Jurkat, Clone E6-1 (cell line): ENCODE measurements around the gene UGGT1. TPM values are rescaled to one million over a fixed set of nuclear protein-coding genes. Genes with fewer than 3 reads are reported as not detected.

Experiments
- DNase-seq: peaks from one replicate; pipeline ENCODE4 v3.0.0-alpha.2; 2011; ENCODE audit warnings: low read depth, low spot score
- H3K4me3 ChIP-seq: 2 replicates; pipeline ENCODE4 v1.5.1; 2011; ENCODE audit warnings: mild to moderate bottlenecking, low read length, control low read depth, moderate library complexity
- polyA plus RNA-seq: library from polyadenylated mRNA; unstranded; fragments of >200 nt; gene quantifications from one replicate; pipeline ENCODE4 v1.2.1, GENCODE V29; 2012; ENCODE audit warnings: missing spikeins; ENCODE audit not compliant: insufficient read length, insufficient read depth

The UGGT1 gene, protein sequence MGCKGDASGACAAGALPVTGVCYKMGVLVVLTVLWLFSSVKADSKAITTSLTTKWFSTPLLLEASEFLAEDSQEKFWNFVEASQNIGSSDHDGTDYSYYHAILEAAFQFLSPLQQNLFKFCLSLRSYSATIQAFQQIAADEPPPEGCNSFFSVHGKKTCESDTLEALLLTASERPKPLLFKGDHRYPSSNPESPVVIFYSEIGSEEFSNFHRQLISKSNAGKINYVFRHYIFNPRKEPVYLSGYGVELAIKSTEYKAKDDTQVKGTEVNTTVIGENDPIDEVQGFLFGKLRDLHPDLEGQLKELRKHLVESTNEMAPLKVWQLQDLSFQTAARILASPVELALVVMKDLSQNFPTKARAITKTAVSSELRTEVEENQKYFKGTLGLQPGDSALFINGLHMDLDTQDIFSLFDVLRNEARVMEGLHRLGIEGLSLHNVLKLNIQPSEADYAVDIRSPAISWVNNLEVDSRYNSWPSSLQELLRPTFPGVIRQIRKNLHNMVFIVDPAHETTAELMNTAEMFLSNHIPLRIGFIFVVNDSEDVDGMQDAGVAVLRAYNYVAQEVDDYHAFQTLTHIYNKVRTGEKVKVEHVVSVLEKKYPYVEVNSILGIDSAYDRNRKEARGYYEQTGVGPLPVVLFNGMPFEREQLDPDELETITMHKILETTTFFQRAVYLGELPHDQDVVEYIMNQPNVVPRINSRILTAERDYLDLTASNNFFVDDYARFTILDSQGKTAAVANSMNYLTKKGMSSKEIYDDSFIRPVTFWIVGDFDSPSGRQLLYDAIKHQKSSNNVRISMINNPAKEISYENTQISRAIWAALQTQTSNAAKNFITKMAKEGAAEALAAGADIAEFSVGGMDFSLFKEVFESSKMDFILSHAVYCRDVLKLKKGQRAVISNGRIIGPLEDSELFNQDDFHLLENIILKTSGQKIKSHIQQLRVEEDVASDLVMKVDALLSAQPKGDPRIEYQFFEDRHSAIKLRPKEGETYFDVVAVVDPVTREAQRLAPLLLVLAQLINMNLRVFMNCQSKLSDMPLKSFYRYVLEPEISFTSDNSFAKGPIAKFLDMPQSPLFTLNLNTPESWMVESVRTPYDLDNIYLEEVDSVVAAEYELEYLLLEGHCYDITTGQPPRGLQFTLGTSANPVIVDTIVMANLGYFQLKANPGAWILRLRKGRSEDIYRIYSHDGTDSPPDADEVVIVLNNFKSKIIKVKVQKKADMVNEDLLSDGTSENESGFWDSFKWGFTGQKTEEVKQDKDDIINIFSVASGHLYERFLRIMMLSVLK (N-terminal part only)
- 22.7 TPM for polyA plus RNA-seq

GRCh38 chr2:128090945-128091725 lies at the start of gene UGGT1:
UGGT1 (plus strand) TSS chr2:128091200; CDS start chr2:128091358, 158 bp downstream.
- peak within 1 kb of the TSS; percentile 79 for H3K4me3 ChIP-seq
- peak; percentile 96 for DNase-seq

DNA sequence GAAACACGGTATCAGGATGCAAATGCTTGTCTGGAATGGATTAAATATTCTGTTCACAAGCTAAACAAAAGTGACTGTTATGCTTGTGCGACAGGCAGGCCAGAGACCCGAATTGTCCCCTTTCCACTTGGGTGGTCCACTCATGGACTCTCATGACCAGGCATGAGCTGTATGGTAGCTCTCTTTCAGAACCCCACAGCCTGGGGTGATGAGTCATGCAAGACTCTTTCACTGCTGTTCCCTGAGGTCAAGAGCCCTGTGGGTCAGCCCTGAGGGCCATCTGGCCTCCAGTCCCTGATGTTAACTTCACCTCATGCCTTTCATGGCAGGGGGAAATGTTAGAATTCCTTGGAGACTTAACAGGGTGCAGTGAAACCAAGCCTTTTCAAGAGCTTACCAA lies 49.4 kb upstream of the UGGT1 start:
- no peak overlapping the region for H3K4me3 ChIP-seq
- no peak for DNase-seq

DNA sequence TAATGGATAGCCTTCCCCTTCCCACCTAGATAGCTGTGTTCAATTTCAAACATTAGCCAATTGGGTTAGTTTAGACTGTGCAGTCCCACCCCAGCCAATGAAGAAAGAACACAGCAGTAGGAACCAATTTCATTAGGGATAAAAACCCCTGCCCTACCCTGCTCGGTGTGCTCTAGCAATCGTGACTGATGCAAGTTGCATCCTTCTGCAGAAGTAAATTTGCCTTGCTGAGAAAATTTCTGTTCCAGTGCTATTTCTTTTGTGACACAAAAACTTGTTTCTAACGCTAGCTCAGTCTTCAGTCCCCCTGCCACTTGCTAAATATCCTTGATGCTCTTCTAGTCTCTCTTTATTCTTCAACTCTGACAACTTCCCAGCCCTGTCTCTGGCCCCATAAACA lies 48.0 kb upstream of the UGGT1 start:
- H3K4me3 ChIP-seq: no peak overlapping the region
- no peak for DNase-seq

- H3K4me3 ChIP-seq: no peak overlapping the region
- DNase-seq: no peak
Observed at GRCh38 chr2:128053331-128053730, 37.7 kb upstream of the UGGT1 start.

DNA sequence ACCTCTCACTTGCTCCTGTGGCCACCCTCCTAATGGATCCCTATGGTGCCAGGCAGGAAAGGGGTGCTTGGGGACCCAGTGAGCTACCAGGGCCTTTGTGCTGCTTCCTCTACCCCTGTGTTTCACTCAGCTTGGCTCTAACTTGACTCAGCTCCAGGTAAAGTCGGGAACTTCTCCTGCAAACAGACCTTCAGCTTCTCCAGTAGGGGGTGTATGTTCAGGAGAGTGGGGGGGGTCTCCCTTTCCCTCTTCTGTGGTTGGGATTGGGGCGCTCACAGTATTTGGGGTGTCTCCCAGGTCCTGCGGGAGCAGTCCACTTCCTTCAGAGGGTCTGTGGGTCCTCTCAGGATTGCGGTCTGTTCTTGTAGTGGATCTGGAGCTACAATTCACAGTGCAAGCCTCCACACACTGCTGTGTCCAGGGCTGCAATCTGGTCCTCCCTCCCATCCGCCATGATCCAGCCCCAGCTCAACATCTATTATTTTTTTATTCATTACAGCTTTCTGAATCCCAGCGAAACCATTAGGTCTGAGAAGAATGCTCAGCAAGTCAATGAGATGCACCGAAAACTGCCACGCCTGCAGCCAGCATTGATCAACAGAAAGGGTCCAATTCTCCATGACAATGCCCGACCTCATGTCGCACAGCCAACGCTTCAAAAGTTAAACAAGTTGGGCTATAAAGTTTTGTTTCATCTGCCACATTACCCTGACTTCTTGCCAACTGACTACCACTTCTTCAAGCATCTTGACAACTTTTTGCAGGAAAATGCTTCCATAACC lies 36.7 kb upstream of the UGGT1 start:
- no peak for DNase-seq
- no peak overlapping the region for H3K4me3 ChIP-seq

GRCh38 chr2:128057334-128057733 lies 33.7 kb upstream of the UGGT1 start:
- no peak overlapping the region for H3K4me3 ChIP-seq
- no peak for DNase-seq

DNA sequence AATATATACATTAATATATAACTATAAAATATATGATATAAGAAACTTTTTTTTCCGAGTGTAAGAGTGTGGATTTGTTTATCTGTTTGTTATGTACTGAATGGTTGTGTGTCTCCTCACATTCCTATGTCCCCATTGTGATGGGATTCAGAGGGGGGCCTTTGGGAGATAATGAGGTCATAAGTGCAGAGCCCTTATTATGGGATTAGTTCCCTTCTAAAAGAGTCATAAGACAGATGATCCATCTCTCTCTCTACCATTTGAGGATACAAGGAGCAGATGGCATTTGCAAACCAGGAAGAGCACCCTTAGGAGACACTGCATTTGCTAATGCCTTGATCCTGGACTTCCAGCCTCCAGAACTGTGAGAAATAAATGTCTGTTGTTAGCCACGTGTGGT lies 32.9 kb upstream of the UGGT1 start:
- H3K4me3 ChIP-seq: no peak overlapping the region
- DNase-seq: no peak

GRCh38 chr2:128062571-128062970 lies 28.4 kb upstream of the UGGT1 start:
- no peak for DNase-seq
- H3K4me3 ChIP-seq: no peak overlapping the region

GRCh38 chr2:128064353-128064752 lies 26.6 kb upstream of the UGGT1 start:
- no peak for DNase-seq
- no peak overlapping the region for H3K4me3 ChIP-seq

- no peak for DNase-seq
Observed at GRCh38 chr2:128069769-128070168, 21.2 kb upstream of the UGGT1 start.

DNA sequence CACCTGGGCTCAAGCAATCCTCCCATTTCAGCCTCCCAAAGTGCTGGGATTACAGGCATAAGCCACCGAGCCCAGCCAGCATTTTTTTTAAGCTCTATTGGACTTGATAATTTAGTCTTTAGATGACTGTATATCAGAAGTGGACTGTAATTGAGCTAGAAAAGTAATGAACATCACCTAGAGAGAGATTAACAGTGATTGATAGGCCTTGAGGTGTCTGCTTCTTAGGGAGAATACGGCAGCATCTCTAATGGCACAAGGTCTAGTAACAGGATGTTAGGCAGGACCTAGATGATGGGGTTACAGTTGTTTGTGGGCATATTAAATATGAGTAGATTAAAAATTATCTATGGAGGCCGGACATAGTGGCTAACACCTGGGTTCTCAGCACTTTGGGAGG lies 17.7 kb upstream of the UGGT1 start:
- H3K4me3 ChIP-seq: no peak overlapping the region
- DNase-seq: no peak

More at GRCh38 chr2:128069769-128070168, 21.2 kb upstream of the UGGT1 start:
- H3K4me3 ChIP-seq: no peak overlapping the region

DNA sequence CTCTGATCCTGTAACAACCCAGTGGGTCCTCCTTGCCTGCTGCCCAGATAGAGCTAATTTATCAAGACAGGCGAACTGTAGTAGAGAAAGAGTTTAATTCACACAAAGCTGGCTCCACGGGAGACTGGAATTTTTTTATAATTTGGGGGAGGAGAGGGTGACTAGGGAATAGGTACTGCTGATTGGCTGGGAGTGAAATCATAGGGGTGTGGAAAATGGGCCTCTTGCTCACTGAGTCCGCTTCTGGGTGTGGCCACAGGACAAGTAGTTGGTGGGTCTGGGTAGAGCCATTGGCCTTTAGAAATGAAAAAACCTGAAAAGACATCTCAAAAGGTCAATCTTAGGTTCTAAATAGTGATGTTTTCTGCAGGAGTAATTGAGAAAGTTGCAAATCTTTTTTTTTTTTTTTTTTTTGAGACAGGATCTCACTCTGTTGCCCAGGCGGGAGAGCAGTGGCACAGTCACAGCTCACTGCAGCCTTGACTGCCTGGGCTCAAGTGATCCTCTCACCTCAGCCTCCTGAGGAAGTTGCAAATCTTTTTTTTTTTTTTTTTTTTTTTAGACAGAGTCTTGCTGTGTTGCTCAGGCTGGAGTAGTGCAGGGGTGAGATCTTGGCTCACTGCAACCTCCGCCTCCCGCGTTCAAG lies 14.4 kb upstream of the UGGT1 start:
- no peak for DNase-seq
- no peak overlapping the region for H3K4me3 ChIP-seq

GRCh38 chr2:128084757-128085156 lies 6.2 kb upstream of the UGGT1 start:
- no peak for DNase-seq
- no peak overlapping the region for H3K4me3 ChIP-seq

GRCh38 chr2:128086244-128086643 lies 4.8 kb upstream of the UGGT1 start:
- no peak overlapping the region for H3K4me3 ChIP-seq
- no peak for DNase-seq

GRCh38 chr2:128090575-128090944 lies 440 bp upstream of the UGGT1 start:
- no peak for DNase-seq

GRCh38 chr2:128091726-128092080 lies 703 bp downstream of the UGGT1 start:
- H3K4me3 ChIP-seq: peak overlapping the region; percentile 79
- DNase-seq: no peak

More at GRCh38 chr2:128090575-128090944, 440 bp upstream of the UGGT1 start:
- H3K4me3 ChIP-seq: peak overlapping the region; percentile 79

DNA sequence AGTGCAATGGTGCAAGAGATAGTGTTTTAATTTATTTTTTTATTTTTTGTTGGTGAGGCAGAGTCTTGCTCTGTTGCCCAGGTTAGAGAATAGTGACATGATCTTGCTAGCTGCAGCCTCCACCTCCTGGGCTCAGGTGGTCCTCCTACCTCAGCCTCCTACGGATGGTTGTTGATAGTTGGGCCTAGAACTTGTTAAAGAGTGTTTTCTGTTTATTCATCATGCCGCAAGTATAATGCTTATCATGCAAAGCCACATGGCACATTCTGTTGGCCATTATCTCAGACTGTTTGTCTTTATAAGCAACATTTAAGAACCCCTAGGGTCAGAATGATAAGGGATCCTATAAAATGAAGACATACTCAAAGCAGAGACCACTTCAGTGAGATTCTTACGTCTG lies 1.7 kb downstream of the UGGT1 start:
- peak overlapping the region; percentile 3; the same call in 1 of the 2 replicates for H3K4me3 ChIP-seq
- DNase-seq: no peak
